Mucosa of descending colon (tissue), 3 donors: ENCODE data around the gene SIGLEC12. TPM values are rescaled to one million over a fixed set of nuclear protein-coding genes. Genes with fewer than 3 reads are reported as not detected.
A peak's percentile ranks its signal among the peaks of the same experiment; 100 is the strongest.
"Not testable (repeated sequence)": the region's sequence is repeated elsewhere in the genome, so short reads cannot be mapped to it uniquely, and the experiment has no call there.

Source experiments
- ATAC-seq: fragments of 200-7000 bp; cut with Tn5 transposase; one replicate; pipeline ENCODE4 v1.9.1; 2020; ENCODE audit warnings: mild to moderate bottlenecking, moderate library complexity
- DNase-seq, 3 donors: peaks; one replicate each; pipeline ENCODE4 v3.0.0-alpha.2; 2020
- H3K36me3 ChIP-seq: fragments of 200-600 bp; one replicate; pipeline ENCODE4 v1.8.0; 2021; ENCODE audit warnings: low read depth, mild to moderate bottlenecking
- H3K4me1 ChIP-seq: fragments of 200-600 bp; one replicate; pipeline ENCODE4 v1.8.0; 2021; ENCODE audit warnings: low read depth, mild to moderate bottlenecking
- H3K4me3 ChIP-seq: fragments of 200-600 bp; one replicate; pipeline ENCODE4 v1.8.0; 2021; ENCODE audit warnings: mild to moderate bottlenecking
- H3K9me3 ChIP-seq: fragments of 200-600 bp; one replicate; pipeline ENCODE4 v1.8.0; 2021; ENCODE audit warnings: mild to moderate bottlenecking
- CTCF ChIP-seq: fragments of 200-600 bp; IDR thresholded peaks from one replicate; pipeline ENCODE4 v1.8.0; 2022; ENCODE audit warnings: antibody characterized with exemption, mild to moderate bottlenecking
- intact Hi-C, 2 donors: fragments of 100-400 bp; cut with DNase I in 1 of 2; cut with micrococcal nuclease in 1 of 2; formaldehyde crosslinking; loops; one replicate each; pipeline versions ENCODE4 v1.11.0 to v1.11.1; 2022; cut with DNase I, micrococcal nuclease
- total RNA-seq, 3 donors: library from RNA; stranded (reverse); fragmentation: NEBNext Ultra II Directional in 2 of 3; extraction: Animal tissue kit (Norgen Biotek cat#: 25700) in 2 of 3; gene quantifications; one replicate each; pipeline versions ENCODE4 v1.2.1 to v1.2.4, GENCODE V29; 2021 to 2023
- donor health status: DM: no; HTN: no; CAD: no; lungs with moderate emphysema.
- donor health status: DM: no; HTN: no; CAD: no.
- donor health status: DM: no; HTN: yes; CAD: no.

SIGLEC12 gene
- total RNA-seq, 3 donors from 2014 or later, result 0.22 to 1.5 TPM; not detected in 1

- ATAC-seq, result no peak
- Histone ChIP-seq H3K4me1 (no peaks in the 10 kb centered on the region), H3K9me3 (no peaks in the 10 kb centered on the region), H3K36me3 (no peaks in the 10 kb centered on the region), H3K4me3 (no peak overlapping the region)
- DNase-seq, result no peak
- TF ChIP-seq CTCF, result no peak
- intact Hi-C loops, result no loop called here
These were observed 6.0 kb upstream of the SIGLEC12 start for GRCh38 chr19:51507640-51508058.

- DNase-seq (no peak), ATAC-seq (no peak)
- no peaks in the 10 kb centered on the region for H3K4me1 ChIP-seq
- TF ChIP-seq CTCF, result no peak
- no peak overlapping the region for H3K4me3 ChIP-seq
- no peaks in the 10 kb centered on the region for H3K9me3 ChIP-seq
- H3K36me3 ChIP-seq, result no peaks in the 10 kb centered on the region
- intact Hi-C loops, result no loop called here
These were observed 5.6 kb upstream of the SIGLEC12 start for GRCh38 chr19:51507192-51507591.

GRCh38 chr19:51505904-51506303 lies 4.3 kb upstream of the SIGLEC12 start:
- no peak for DNase-seq
- Histone ChIP-seq H3K4me1 (no peaks in the 10 kb centered on the region), H3K4me3 (no peak overlapping the region), H3K9me3 (no peaks in the 10 kb centered on the region), H3K36me3 (no peaks in the 10 kb centered on the region)
- no peak for TF ChIP-seq CTCF
- ATAC-seq, result no peak
- intact Hi-C loops, result no loop called here

DNA sequence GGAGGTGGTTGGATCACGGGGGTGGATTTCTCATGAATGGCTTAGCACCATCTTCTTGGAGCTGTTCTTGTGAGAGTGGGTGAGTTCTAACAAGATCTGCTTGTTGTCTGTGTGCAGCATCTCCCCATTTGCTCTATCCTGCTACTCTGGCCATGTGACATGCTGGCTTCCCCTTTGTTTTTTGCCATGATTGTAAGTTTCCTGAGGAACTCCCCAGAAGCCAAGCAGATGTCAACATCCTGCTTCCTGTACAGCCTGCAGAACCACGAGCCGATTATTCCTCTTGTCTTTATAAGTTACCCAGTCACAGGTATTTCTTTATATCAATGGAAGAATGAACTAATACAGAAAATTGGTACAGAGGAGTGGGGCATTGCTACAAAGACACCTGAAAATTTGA lies 2.3 kb upstream of the SIGLEC12 start:
- no peaks in the 10 kb centered on the region for H3K36me3 ChIP-seq
- no peak for DNase-seq

DNA sequence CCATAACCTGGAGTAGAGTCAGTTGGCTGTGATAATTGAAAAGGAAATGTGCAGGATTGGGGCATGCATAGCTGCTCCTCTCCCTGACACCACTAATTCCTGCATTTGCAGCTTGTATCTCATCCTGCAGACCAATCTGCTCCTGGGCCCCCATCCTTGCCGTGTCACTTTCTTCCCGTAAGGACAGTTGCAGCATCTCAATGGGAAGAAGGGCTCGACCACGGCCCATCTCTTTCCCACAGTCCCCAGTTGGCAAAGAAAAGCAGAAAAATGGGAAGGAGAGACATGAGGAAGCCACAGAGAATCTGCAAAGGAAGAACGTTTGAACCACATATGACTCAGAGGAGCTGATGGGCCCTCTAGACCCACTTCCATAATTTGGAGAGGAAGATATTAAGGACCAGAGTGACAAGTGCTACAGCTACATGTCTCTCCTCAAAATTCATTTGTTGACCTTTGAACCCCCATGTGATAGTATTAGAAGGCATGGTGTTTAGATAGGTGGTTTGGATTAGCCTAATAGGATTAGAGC lies 1.8 kb upstream of the SIGLEC12 start:
- DNase-seq, result no peak
- no peak for TF ChIP-seq CTCF
- Histone ChIP-seq H3K4me3 (no peak overlapping the region), H3K4me1 (no peaks in the 10 kb centered on the region), H3K9me3 (no peaks in the 10 kb centered on the region), H3K36me3 (no peaks in the 10 kb centered on the region)
- intact Hi-C loops, result no loop called here
- ATAC-seq, result peak; percentile 27

More for the DNA sequence above, 2.3 kb upstream of the SIGLEC12 start:
- TF ChIP-seq CTCF, result no peak
- ATAC-seq, result no peak
- Histone ChIP-seq H3K9me3 (no peaks in the 10 kb centered on the region), H3K4me3 (no peak overlapping the region), H3K4me1 (no peaks in the 10 kb centered on the region)
- intact Hi-C loops, result no loop called here

GRCh38 chr19:51500931-51501330 lies 669 bp downstream of the SIGLEC12 start:
- H3K4me3 ChIP-seq, H3K36me3 ChIP-seq, ATAC-seq, DNase-seq, H3K4me1 ChIP-seq, H3K9me3 ChIP-seq, intact Hi-C loops: not testable (repeated sequence)
